HL-60 (cell line): Measurements from ENCODE around the gene ZNF423.

Experiments
- CTCF ChIP-seq: IDR thresholded peaks from one replicate; pipeline ENCODE4 v1.5.1; 2011; ENCODE audit warnings: low read length, control low read depth, inconsistent platforms; ENCODE audit not compliant: insufficient read depth
- POLR2AphosphoS5 ChIP-seq: IDR thresholded peaks from 2 replicates; pipeline ENCODE4 v1.6.1; 2012; ENCODE audit warnings: low read depth
- REST ChIP-seq: IDR thresholded peaks from 2 replicates; pipeline ENCODE4 v1.6.1; 2012; ENCODE audit warnings: low read depth; ENCODE audit not compliant: insufficient replicate concordance
- SPI1 ChIP-seq: IDR thresholded peaks from 2 replicates; pipeline ENCODE4 v1.6.1; 2012; ENCODE audit warnings: low read depth, mild to moderate bottlenecking, borderline replicate concordance

- TF ChIP-seq REST = no peak
- no peak for TF ChIP-seq CTCF
- TF ChIP-seq POLR2AphosphoS5 = no peak
- TF ChIP-seq SPI1 = no peak
Observed at GRCh38 chr16:49510654-49511305, 345.1 kb downstream of the ZNF423 start.
